Activated CD8-positive, alpha-beta memory T cell treated with anti-CD3 and anti-CD28 coated beads for 1 hour (primary cell): ENCODE data around the gene TECPR1.

ENCODE experiments used
- DNase-seq, 2 donors: peaks; one replicate each; pipeline ENCODE4 v3.0.0-alpha.2; 2020; ENCODE audit warnings: low read depth in 1 of 2; ENCODE audit errors: extremely low read depth in 1 of 2

Gene TECPR1

DNA sequence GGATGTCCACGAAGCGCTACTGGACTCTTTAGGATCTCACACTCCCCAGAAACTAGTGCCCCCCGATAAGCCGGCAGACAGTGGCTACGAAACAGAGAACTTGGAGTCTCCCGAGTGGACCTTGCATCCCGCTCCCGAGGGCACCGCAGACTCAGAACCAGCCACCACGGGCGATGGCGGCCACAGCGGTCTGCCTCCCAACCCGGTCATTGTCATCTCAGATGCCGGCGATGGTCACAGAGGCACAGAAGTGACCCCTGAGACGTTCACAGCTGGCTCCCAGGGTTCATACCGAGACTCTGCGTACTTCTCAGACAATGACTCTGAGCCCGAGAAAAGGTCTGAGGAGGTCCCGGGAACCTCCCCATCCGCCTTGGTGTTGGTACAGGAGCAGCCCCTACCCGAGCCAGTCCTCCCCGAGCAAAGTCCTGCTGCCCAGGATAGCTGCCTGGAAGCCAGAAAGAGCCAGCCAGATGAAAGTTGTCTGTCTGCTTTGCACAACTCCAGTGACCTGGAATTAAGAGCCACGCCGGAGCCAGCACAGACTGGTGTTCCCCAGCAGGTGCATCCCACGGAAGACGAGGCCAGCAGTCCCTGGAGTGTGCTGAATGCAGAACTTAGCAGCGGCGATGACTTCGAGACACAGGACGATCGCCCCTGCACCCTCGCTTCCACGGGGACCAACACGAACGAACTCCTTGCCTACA lies 58.4 kb downstream of the TECPR1 start:
- no peak for DNase-seq

DNA sequence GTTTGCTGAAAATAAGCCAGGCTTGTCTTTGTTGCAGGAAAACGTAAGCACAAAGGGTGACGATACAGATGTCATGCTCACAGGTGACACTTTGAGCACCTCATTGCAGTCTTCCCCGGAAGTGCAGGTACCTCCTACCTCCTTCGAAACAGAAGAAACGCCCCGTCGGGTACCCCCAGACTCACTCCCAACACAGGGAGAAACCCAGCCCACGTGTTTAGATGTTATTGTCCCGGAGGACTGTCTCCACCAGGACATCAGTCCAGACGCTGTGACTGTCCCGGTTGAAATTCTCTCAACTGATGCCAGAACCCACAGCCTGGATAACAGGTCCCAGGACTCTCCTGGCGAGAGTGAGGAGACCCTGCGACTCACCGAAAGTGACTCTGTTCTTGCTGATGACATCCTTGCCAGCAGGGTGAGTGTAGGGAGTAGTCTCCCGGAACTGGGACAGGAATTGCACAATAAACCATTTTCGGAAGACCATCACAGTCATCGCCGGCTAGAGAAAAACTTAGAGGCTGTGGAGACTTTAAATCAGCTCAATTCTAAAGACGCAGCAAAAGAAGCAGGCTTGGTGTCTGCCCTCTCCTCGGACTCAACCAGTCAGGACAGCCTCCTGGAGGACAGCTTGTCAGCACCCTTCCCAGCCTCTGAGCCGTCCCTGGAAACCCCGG lies 59.1 kb downstream of the TECPR1 start:
- no peak for DNase-seq

DNA sequence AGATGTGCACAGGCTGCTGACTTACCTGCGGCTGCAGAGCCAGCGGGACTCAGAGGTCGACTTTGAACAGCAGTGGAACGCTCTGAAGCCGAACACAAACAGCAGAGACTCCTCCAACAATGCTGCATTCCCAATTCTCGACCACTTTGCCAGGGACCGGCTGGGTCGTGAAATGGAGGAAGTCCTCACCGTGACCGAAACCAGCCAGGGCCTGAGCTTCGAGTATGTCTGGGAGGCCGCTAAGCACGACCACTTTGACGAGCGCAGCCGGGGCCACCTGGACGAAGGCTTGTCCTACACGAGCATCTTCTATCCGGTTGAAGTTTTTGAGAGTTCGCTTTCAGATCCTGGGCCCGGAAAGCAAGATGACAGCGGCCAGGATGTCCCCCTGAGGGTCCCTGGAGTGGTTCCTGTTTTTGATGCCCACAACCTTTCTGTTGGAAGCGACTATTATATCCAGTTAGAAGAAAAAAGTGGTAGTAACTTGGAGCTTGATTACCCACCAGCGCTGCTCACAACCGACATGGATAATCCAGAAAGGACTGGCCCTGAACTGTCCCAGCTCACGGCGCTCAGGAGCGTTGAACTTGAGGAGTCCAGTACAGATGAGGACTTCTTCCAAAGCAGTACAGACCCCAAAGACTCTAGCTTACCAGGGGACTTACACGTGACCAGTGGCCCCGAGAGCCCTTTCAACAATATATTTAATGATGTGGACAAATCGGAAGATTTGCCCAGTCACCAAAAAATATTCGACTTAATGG lies 60.2 kb downstream of the TECPR1 start:
- no peak for DNase-seq

DNA sequence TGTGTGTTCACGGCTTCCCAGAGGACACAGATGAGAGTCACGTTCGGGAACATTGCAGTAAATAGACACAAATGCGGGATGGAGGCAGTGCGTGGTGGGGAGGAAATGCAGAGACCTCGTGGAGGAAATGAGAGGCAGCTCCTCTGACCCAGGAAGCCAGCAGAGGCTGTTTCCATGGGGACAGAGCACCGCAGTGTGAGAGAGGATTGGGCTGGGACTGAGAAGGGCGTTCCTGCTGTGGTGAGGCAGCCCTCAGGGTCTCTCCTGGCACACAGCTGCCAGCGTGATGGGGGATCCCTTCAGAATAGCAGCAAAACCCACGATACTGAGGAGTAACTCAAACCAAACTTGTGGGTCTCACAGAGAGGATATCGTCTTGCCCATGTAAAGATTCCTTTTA lies 62.5 kb downstream of the TECPR1 start:
- no peak for DNase-seq

DNA sequence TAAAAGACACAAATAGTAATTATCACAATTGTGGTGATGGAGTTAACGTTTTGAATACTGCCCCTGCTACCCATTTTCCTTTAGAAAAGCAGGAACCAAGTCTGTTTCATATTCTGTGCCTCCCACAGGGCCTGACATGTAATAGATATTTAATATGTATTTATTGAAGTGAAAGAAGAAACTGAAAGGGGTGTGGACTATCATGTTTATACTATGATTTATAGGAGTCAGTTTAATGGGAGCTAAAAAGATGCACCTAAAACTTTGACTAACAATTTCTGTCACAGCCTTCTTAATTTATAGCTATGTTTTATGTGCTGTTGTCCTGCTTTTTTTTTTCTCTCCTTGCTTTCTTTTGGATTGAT lies 64.9 kb downstream of the TECPR1 start:
- no peak for DNase-seq

DNA sequence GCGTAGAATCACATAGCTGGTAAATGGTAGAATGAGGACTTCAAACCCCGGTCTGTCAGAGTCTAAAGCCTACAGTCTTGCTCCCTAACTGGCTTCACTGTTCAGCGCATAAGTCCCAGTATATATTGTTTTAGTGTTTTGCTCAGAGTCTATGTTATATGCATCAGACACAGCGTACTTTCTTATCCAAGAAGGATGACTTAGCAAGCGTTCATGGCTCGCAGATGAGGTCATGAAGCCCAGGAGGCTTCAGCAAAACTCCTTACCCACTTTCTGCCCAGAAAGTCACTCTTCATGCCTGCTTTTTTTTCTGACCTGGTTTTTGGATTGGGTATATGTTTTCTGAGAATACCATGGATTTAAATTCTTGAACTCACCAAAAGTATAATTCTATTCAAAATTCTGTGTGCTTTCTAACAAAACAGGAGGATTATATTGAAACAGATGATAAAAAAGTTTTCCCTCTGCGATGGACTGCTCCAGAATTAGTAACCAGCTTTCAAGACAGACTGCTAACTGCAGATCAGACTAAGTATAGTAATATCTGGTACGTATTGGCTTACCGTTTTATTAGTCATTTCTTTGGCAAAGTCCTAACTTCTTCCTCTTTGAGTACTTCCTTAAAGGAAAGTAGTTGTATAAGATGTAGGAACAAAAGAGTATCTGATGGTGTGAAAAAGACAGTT lies 65.4 kb downstream of the TECPR1 start:
- no peak for DNase-seq

DNA sequence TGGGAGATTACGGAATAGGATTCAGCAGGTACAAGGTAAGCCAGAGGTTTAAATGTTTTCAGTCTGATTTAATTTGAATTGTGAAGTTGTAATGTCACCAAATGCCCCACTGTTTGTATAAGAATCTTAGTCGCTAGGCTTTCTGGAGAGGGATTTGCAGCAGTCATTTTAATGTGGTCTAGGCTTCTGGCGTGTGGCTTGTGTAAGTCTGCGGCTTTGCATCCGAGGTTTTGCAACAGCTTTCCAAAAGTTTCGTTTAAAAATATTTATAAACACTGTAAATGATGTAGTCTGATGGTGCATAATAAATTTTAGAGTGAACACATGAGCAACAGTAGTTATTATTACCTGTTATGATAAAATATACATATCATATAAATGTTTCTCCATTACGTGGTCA lies 66.9 kb downstream of the TECPR1 start:
- no peak for DNase-seq

DNA sequence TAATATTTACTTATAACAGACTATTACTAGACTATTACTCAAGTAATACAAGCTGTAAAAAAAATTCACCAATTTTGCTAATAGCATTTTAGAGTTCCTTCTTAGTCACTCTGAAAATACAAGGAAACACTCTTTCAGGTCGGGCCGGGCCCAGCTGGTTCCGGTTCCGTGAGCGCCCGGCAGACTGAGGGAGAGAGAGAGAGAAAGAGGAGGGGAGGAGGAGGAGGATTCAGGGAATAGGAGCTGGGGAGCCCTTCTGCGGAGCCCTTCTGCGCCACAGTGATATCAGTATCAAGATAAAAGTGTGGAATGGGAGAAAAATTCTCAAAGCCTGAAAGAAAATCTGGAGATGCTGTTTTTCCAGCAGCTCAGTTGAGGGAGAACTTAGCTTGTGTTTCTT lies 71.3 kb downstream of the TECPR1 start:
- no peak for DNase-seq

DNA sequence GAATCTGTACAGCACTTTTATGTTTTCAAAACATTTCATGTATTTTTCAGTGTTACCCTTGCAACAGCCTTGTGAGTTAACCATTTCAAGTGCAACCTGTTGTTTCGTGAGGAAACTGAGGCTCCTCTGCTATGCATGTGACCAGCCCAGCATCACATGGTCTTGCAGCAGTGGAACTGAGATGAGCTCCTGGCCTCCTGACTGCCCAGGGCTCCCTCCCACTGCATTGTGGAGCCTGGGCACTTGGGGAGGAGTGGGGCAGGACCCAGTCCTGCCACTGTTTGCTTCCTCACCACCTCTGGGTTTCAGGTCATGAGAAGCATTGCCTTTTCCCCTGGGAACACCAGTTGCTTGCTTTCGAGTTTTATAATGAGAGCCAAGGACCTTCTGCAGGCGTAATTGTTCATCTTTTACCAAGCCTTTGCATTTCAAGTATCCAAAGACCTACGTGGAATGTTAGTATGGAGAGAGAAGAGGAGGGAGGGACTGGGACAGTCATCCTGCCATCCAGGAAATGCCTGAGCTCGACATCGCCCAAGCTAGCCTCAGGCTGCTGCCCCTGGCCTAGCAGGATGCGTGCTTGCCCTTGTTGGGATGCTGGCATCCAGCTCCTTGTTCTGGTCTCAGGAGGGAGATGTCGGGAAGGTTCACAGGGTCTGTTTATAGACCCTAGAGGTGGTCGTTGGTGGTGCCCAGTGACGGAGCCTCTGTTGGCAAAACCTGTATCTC lies 73.1 kb downstream of the TECPR1 start:
- DNase-seq: no peak

DNA sequence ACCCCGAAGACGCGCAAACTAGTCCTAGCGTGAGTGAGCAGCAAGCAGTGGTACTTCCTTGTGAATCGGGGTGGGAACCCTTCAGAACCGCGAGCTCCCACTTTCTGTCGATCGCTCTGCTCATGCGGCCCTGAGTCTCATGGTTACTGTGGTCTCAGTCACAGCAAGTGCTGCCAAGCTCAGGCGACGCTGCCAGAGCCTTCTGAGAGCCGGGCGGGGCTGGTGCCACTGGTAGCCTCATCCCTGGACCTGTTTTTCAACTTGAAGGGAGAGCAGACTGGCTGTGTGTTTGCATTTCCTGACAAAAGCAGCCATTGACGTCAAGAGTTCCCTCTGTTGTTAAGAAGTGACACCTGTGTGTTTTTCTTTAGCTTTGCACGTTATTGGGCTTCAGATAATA lies 73.7 kb downstream of the TECPR1 start:
- DNase-seq: no peak

DNA sequence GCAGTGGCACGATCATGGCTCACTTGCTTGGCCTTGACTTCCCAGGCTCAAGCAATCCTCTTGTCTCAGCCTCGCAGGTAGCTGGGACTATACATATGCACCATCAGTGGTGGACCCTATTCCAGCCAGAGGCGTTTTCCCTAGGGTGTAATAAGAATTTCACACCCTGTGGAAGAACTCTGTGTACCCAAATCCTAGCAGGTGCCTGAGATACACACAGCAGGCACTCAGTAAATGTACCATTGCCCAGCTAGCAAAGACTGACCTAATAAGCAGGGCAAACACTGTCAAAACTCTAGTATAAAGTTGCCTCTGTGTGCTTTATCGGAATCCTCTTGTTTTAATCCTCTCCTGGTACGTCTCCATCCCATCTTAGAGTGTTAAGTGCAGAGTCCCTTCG lies 74.5 kb downstream of the TECPR1 start:
- no peak for DNase-seq

DNA sequence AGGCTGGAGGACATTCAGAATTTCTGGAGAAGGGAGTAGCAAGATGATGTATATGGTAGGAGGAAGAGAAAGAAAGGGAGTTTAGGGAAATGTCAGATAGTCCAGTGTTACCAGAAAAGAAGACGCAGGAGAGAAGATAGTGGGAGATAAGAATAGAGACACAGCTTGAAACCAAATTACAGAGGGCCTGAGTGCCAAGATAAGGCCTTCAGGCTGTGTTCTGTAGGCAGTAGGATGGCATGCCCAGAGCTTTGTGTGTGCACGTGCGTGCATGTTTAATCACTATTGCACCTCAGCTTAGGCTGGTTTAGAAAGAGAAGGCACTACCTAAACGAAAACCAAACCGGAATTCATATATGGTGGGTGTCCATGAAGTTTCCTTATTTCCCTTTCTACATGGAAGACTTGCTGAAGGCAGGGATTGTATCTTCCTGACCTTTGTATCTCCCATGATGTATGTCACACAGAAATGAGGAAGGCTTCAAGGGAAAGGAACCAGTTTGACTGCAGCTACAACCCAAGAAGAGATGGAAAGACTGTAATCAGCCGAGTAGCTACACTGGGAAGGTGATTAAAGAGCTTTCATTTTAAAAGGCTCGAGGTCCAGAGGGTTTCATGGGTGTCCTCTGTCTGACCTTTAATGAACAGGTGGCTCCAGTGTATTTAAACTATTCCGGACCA lies 76.6 kb downstream of the TECPR1 start:
- DNase-seq: no peak

DNA sequence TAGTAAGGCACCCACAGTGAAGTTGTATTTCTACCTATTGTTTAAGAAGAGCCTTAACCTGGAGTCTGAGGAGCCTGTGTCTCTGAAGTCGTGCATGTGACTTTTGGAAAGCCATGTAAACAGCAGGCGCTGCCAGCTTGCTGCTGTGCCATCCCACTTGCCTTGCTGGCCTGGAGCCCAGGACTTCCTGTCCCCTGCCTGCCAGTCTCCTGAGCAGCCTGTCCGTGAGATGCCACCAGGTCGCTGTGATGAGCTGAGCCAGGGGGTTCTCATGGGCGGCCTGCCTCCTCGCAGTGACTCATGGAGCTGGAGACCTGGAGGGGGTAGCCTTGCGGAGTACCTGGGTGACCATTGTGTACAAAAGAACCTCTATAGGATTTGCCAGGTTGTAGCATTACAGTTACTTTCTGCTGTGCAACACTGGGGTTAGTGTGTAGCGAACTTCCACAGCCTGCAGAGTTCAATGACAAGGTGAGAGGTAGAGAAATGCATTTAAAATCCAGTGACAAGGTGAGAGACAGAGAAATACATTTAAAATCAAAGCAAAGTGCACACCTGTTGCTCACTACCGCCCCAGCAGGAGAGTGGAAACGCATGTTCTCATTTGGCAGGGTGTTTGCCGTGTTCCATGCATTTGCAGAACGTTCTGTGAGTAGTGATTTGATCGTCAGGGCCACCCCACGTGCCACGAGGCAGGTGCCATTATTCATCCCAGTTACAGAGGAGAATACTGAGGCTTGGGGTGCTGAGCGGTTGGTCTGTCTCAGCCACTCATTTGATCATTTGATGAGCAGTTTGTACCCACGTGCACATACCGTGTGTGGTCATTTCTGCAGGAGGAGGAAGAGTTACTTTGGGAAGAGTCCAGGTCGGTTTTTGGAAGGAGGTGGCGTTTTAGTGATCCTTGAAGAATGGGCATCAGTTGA lies 77.4 kb downstream of the TECPR1 start:
- DNase-seq: no peak

DNA sequence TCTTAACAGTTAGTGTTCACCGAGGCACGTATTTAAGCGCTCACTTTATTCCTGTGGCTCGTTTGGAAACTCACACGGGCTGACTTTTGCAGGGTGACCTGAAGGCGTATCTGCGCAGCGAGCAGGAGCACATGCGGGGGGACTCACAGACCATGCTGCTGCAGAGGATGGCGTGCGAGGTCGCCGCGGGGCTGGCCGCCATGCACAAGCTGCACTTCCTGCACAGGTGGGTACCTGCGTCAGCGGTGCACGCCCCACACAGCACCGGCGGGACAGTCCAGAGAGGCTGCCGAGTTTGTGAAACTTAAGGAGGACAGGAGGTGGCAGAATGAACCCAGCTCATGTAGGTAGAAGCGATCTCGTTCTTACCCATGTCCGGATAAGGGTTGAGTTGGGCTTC lies 80.6 kb downstream of the TECPR1 start:
- DNase-seq: no peak

DNA sequence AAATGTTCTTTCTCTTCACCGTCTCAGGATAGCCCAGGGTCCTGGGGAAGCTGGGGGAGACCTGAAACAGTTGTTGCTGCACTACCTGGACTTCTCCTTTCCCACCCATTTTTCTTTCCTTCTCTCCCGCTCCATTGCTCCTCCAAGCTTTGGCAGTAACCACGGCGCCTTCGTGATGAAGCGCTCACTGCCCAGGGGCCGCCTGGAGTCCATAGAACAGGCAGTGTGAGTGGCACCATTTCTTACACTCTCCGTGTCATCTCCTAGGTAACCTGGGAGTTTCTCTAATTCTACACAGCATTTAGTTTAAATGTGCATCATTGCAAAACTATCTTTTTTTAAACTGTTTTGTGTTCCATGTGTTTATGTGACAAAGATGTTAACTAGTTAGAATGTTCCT lies 81.1 kb downstream of the TECPR1 start:
- DNase-seq: no peak

DNA sequence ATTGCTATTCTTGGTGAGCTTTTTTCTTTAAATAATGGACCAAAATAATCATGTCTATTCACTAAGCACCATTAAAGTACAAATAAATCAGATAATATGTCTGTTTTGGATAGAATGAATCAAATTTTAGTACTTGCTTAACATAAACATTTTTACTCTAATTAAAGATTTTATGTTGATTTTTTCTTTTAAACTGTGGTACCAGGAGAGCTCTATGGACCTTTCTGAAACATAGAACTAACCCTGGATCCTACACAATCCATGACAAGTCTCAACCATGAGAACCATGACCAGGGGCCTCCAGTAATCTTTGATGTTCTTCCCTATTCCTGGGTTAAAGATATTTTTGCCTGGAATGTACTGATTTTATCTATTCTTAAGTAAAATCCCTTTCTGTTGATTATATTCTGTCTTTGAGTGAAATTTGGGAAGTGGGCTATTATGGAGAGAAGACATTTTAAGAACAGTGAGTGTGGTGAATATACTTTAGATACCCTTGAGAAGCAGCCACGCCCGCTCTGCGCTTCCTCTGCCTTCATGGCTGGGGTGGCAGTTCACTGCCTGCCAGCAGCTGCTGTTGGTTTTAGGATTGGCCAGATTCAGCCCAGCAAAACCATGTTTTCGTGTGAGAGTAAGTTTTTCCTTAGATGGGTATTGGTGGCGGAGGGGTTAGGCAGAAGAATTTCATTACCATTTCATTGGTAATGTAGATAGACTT lies 83.0 kb downstream of the TECPR1 start:
- DNase-seq: no peak

DNA sequence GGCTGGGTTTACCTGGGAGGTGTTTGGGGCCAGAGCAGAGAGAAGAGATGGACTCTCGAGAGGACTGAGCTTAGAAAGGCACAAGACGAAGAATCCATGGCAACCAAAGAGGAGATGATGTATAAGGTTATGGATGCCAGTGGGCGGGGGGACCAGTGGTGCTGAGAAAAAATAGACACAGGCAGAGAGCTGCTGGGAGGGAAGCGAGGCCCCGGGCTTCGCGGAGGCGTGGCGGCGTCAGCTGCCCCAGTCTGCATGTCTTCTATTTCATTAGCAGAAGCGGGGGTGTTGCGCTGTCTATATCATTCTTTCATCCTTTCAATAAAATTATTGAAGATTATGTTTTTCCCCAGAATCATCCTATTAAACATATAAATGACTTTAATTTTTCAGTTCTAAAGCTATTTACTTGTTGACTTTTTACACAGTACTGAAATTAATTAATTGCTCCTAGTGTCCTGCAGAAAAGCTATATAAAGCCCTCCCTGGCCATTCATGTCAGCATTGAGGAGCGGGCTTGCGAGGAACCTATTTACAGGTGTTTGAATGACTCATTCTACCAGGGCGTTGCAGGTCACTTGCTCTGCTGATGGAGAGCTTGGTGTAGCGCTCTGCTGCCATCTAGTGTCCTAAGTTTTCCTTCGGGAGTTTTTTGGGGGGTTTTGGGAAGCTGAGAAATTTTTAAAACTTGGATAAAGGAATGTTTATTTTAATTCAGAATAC lies 83.7 kb downstream of the TECPR1 start:
- DNase-seq: peak; percentile 30 to 32

DNA sequence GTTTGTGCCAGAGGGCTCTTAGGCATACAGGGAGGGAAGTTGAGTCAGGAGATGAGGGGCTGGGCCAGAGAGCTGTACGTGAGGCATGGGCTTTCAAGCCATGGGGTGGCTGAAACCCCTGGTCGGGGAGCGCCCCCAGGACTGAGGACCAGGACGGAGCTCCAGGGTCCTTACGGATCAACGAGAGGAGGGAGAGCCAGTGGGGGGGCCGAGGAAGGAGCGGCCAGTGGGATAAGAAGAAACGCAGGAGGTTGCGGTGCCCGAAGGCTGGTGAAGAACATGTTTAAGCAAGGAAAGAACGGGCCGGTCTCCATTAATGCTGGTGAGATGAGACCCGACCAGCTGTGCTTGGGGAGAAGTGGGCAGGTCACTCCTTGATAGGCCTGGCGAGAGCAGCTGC lies 84.4 kb downstream of the TECPR1 start:
- no peak for DNase-seq
